RWPE1 (cell line): ENCODE data around the gene POU2F2.

Experiments
- CTCF ChIA-PET: fragments of 350-600 bp; sonication (Branson Sonifier 250); formaldehyde crosslinking; extraction: SDS; loops from one replicate; lab custom pipeline; 2021; lab: Yijun Ruan, JAX
- POLR2A ChIA-PET: fragments of 400-600 bp; formaldehyde crosslinking; extraction: SDS; loops from one replicate; lab custom pipeline; 2020; ENCODE audit warnings: antibody characterized with exemption; ENCODE audit not compliant: low non-redundant PET; lab: Yijun Ruan, JAX
- DNase-seq: peaks from one replicate; pipeline ENCODE4 v3.0.0; 2012; ENCODE audit warnings: low spot score
- H3K27ac ChIP-seq: fragments of 450-650 bp; 2 replicates; pipeline ENCODE4 v1.5.1; 2017
- CTCF ChIP-seq: fragments of 450-650 bp; conservative IDR thresholded peaks from 2 replicates; pipeline ENCODE4 v1.5.1; 2017; ENCODE audit warnings: low read depth, mild to moderate bottlenecking

POU2F2 gene

GRCh38 chr19:42040031-42040430, 92.2 kb downstream of the POU2F2 start:
- TF ChIP-seq CTCF, result no peak
- ChIA-PET POLR2A (no interaction called here), CTCF (no interaction called here)

GRCh38 chr19:42038666-42039065, 93.6 kb downstream of the POU2F2 start:
- no peak overlapping the region for H3K27ac ChIP-seq
- ChIA-PET CTCF (no interaction called here), POLR2A (no interaction called here)
- no peak for TF ChIP-seq CTCF
- DNase-seq, result no peak

More at GRCh38 chr19:42040031-42040430, 92.2 kb downstream of the POU2F2 start:
- no peak overlapping the region for H3K27ac ChIP-seq
- no peak for DNase-seq

- POLR2A ChIA-PET, result interaction anchor here (0.6 kb wide), 1 partner anchor 25 kb away, joined by 8 read pairs; no protein-coding TSS in a partner anchor
- CTCF ChIA-PET, result interaction anchor here (0.5 kb wide), 1 partner anchor 40 kb away, joined by 4 read pairs; no protein-coding TSS in a partner anchor
These were observed 94.6 kb downstream of the POU2F2 start for GRCh38 chr19:42037649-42038048.

More at GRCh38 chr19:42037649-42038048, 94.6 kb downstream of the POU2F2 start:
- H3K27ac ChIP-seq, result no peak overlapping the region
- no peak for TF ChIP-seq CTCF
- DNase-seq, result no peak
